ENCODE results near the gene HIPK1.

Gene HIPK1

DNA sequence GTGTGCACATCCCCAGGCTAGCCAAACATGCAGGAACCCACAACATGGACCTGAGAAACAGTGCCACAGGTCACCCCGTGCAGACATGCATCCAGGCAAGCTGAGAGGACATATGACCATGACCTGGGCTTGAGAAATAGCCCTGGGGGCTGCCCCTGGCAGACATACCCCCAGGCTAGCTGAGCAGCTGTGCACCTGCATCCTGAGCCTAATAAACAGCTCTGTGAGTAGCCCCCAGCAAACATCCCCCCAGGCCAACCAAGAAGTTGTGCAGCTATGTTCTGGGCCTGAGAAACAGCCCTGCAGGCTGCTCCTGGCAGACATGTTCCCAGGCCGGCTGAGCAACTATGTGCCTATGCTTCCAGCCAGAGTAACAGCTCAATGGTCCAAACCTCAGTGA, 64.6 kb downstream of the HIPK1 start:
- TF ChIP-seq, protein P1, sequence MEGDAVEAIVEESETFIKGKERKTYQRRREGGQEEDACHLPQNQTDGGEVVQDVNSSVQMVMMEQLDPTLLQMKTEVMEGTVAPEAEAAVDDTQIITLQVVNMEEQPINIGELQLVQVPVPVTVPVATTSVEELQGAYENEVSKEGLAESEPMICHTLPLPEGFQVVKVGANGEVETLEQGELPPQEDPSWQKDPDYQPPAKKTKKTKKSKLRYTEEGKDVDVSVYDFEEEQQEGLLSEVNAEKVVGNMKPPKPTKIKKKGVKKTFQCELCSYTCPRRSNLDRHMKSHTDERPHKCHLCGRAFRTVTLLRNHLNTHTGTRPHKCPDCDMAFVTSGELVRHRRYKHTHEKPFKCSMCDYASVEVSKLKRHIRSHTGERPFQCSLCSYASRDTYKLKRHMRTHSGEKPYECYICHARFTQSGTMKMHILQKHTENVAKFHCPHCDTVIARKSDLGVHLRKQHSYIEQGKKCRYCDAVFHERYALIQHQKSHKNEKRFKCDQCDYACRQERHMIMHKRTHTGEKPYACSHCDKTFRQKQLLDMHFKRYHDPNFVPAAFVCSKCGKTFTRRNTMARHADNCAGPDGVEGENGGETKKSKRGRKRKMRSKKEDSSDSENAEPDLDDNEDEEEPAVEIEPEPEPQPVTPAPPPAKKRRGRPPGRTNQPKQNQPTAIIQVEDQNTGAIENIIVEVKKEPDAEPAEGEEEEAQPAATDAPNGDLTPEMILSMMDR (IDR thresholded peaks at IDR 0.05; ENCODE audit: low read depth, low read length): no peak
- Histone ChIP-seq H3K9me3 (ENCODE audit: severe bottlenecking) (peaks cover 11% of the 10 kb centered on the region), H3K27ac (no peak overlapping the region), H3K36me3 (no peaks in the 10 kb centered on the region), H3K4me3 (ENCODE audit: low read depth, low read length) (no peak overlapping the region), H3K27me3 (ENCODE audit: insufficient read depth, low read depth, severe bottlenecking) (no peaks in the 10 kb centered on the region)
- no peak for DNase-seq

DNA sequence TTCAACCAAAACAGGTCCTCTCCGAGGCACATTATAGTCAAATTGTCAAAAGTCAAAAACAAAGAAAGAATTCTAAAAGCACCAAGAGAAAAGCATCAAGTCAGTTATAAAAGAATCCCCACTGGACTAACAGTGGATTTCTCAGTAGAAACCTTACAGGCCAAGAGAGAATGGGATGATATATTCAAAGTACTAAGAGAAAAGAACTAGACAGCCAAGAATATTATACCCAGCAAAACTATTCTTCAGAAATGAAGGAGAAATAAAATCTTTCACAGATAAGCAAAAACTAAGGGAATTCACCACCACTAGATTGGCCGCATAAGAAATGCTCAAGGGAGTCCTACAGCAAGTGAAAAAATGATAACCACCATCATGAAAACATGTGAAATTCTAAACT, 66.3 kb downstream of the HIPK1 start:
- TF ChIP-seq, protein P1 (IDR thresholded peaks at IDR 0.05; ENCODE audit: low read depth, low read length): no peak
- no peaks in the 10 kb centered on the region for H3K36me3 ChIP-seq
- H3K27ac ChIP-seq: no peak overlapping the region
- H3K9me3 ChIP-seq (ENCODE audit: severe bottlenecking): peaks cover 11% of the 10 kb centered on the region
- H3K27me3 ChIP-seq (ENCODE audit: insufficient read depth, low read depth, severe bottlenecking): no peaks in the 10 kb centered on the region
- H3K4me3 ChIP-seq (ENCODE audit: low read depth, low read length): no peak overlapping the region
- no peak for DNase-seq

GRCh38 chr1:113998361-113998760, 69.2 kb downstream of the HIPK1 start:
- Histone ChIP-seq H3K27ac (no peak overlapping the region), H3K36me3 (no peaks in the 10 kb centered on the region), H3K27me3 (ENCODE audit: insufficient read depth, low read depth, severe bottlenecking) (no peaks in the 10 kb centered on the region), H3K4me3 (ENCODE audit: low read depth, low read length) (no peak overlapping the region), H3K9me3 (ENCODE audit: severe bottlenecking) (peaks cover 11% of the 10 kb centered on the region)
- no peak for DNase-seq
- TF ChIP-seq, protein P1 (IDR thresholded peaks at IDR 0.05; ENCODE audit: low read depth, low read length): no peak

DNA sequence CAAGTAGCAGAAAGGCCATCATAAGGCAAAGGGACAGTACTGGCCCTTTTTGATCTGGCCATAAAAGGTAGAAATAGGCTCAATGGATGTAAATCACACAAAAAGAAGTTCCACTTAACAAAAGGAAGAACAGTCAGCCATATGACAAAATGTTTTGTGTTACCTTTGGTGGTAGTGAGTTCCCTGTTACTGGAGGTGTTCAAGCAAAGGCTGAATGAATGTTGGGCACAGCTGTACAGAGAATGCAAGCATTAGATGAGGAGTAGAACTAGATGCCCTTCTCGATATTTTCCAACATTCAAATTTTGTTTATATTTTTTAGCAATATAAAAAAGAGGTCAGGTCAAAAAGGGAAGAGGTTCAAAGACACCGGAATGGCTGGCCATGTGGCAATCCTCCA, 70.1 kb downstream of the HIPK1 start:
- no peaks in the 10 kb centered on the region for H3K36me3 ChIP-seq
- no peak overlapping the region for H3K27ac ChIP-seq
- TF ChIP-seq, protein P1 (IDR thresholded peaks at IDR 0.05; ENCODE audit: low read depth, low read length): no peak
- H3K27me3 ChIP-seq (ENCODE audit: insufficient read depth, low read depth, severe bottlenecking): no peaks in the 10 kb centered on the region
- no peak for DNase-seq
- H3K4me3 ChIP-seq (ENCODE audit: low read depth, low read length): no peak overlapping the region
- peaks cover 11% of the 10 kb centered on the region for H3K9me3 ChIP-seq (ENCODE audit: severe bottlenecking)

DNA sequence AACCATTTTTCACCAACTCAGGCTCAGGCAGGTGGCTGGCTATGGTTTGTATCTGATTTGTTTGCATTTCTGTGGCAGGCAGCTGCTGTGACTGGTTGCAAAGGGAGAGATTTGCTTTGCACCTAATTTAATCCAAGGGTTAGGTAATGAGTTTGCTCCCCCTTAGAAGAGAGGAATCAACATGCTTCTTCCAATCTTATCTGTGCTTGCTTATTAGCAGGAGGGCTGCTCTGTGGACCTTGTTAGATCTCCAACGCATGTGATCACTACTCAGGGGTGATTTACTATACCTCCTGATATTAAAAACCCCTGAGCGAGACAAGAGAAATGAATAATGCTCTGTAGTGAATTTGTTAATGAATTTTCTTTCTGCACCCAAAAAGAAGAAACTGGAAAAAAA, 70.7 kb downstream of the HIPK1 start:
- Histone ChIP-seq H3K9me3 (ENCODE audit: severe bottlenecking) (peaks cover 12% of the 10 kb centered on the region), H3K4me3 (ENCODE audit: low read depth, low read length) (no peak overlapping the region), H3K27me3 (ENCODE audit: insufficient read depth, low read depth, severe bottlenecking) (no peaks in the 10 kb centered on the region), H3K27ac (no peak overlapping the region), H3K36me3 (no peaks in the 10 kb centered on the region)
- DNase-seq: no peak
- TF ChIP-seq, protein P1 (IDR thresholded peaks at IDR 0.05; ENCODE audit: low read depth, low read length): no peak

- H3K4me3 ChIP-seq (ENCODE audit: low read depth, low read length): no peak overlapping the region
- H3K27me3 ChIP-seq (ENCODE audit: insufficient read depth, low read depth, severe bottlenecking): no peaks in the 10 kb centered on the region
- no peaks in the 10 kb centered on the region for H3K36me3 ChIP-seq
- no peak for DNase-seq
- H3K27ac ChIP-seq: no peak overlapping the region
- TF ChIP-seq, protein P1 (IDR thresholded peaks at IDR 0.05; ENCODE audit: low read depth, low read length): no peak
- H3K9me3 ChIP-seq (ENCODE audit: severe bottlenecking): peaks cover 9% of the 10 kb centered on the region
These were observed 71.3 kb downstream of the HIPK1 start for GRCh38 chr1:114000406-114000805.

All from WERI-Rb-1 (cell line).